Right lobe of liver (tissue), 6 donors: ENCODE measurements around the gene PFKP. TPM values are rescaled to one million over a fixed set of nuclear protein-coding genes. Genes with fewer than 3 reads are reported as not detected.

Experiments used
- ATAC-seq, 4 donors: fragments of 200-7000 bp; cut with Tn5 transposase; one replicate each; pipeline ENCODE4 v1.9.1; 2020; ENCODE audit warnings: mild to moderate bottlenecking in 4 of 4, moderate library complexity in 4 of 4
- DNase-seq, 3 donors: peaks; one replicate each; pipeline ENCODE4 v3.0.0-alpha.2; 2020
- H3K27ac ChIP-seq, 3 donors: fragments of 200-600 bp; one replicate each; pipeline ENCODE4 v1.8.0; 2022
- H3K27me3 ChIP-seq, 2 donors: fragments of 200-600 bp; one replicate each; pipeline ENCODE4 v1.8.0; 2022
- H3K36me3 ChIP-seq, 4 donors: fragments of 200-600 bp; sonication (generic) in 1 of 4; one replicate each; pipeline versions ENCODE4 v1.5.1 to v1.8.0; 2017 to 2022; ENCODE audit warnings: control low read depth in 1 of 4
- H3K4me1 ChIP-seq, 4 donors: fragments of 200-600 bp; sonication (generic) in 1 of 4; one replicate each; pipeline versions ENCODE4 v1.5.1 to v1.8.0; 2017 to 2022; ENCODE audit warnings: control low read depth in 1 of 4
- H3K4me3 ChIP-seq, 3 donors: fragments of 200-600 bp; one replicate each; pipeline ENCODE4 v1.8.0; 2022
- H3K9me3 ChIP-seq, 4 donors: fragments of 200-600 bp; sonication (generic) in 1 of 4; one replicate each; pipeline versions ENCODE4 v1.5.1 to v1.8.0; 2017 to 2022; ENCODE audit warnings: control low read depth in 1 of 4
- POLR2A ChIP-seq: fragments of 450-650 bp; IDR thresholded peaks from one replicate; pipeline ENCODE4 v1.6.1; 2017; ENCODE audit warnings: antibody characterized with exemption, mild to moderate bottlenecking
- WGBS: methylation state at CpG from one replicate; pipeline ENCODE4 v1.1.6; 2018; ENCODE audit warnings: low coverage, low lambda C conversion rate; ENCODE audit not compliant: insufficient coverage; ENCODE audit errors: missing lambda C conversion rate; 5-methylcytosine and 5-hydroxymethylcytosine counted together
- intact Hi-C, 2 donors: fragments of 100-400 bp; cut with DNase I; formaldehyde crosslinking; loops; one replicate each; pipeline versions ENCODE4 v1.11.2 to v1.14.1; 2022
- total RNA-seq, 6 experiments: library from RNA; depleted of rRNA in 2 of 6; stranded (reverse); fragments of >200 nt in 2 of 6; fragmentation: NEBNext Ultra II Directional in 3 of 6; extraction: Animal tissue kit (Norgen Biotek cat#: 25700) in 3 of 6; gene quantifications; one replicate each; pipeline versions ENCODE4 v1.1.0 to v1.2.4, GENCODE V29; 2016 to 2023
- TF ChIP-seq, protein P1 (sequence below), 4 donors: fragments of 200-600 bp in 3 of 4; fragments of 450-650 bp in 1 of 4; IDR thresholded peaks; one replicate each; pipeline versions ENCODE4 v1.5.1 to v1.8.0; 2016 to 2022; ENCODE audit warnings: antibody characterized with exemption in 4 of 4, mild to moderate bottlenecking in 2 of 4
- donor health status: DM: no; HTN: yes; CAD: no.
- donor health status: DM: no; HTN: no; CAD: no.
- donor health status: DM: no; HTN: no; CAD: no.
- donor health status: DM: no; HTN: yes; CAD: no.
- donor health status: DM: no; HTN: yes; CAD: no.

Gene PFKP
- total RNA-seq, 6 experiments from 2014 or later: 0.66 to 24.1 (median 9.2) TPM

DNA sequence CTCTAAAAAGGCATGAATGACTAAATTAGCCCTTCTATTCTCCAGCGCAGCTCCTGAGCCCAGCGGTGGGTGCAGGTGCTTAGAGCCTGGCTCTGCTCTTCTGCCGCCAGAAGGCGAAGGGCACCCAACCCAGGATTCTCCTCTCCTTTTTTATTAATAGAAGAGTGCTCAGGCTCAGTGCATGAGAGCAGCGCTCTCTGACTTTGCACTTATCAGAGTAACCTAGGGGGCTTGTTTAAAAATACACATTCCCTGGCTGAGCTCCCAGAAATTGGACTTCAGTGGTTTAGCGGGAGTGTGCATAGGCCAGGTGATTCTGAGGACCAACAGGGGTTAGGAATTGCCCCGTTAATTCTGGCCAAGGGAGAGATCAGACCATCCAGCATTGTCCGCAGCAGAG lies 1.7 kb upstream of the PFKP start:
- TF ChIP-seq, protein P1, sequence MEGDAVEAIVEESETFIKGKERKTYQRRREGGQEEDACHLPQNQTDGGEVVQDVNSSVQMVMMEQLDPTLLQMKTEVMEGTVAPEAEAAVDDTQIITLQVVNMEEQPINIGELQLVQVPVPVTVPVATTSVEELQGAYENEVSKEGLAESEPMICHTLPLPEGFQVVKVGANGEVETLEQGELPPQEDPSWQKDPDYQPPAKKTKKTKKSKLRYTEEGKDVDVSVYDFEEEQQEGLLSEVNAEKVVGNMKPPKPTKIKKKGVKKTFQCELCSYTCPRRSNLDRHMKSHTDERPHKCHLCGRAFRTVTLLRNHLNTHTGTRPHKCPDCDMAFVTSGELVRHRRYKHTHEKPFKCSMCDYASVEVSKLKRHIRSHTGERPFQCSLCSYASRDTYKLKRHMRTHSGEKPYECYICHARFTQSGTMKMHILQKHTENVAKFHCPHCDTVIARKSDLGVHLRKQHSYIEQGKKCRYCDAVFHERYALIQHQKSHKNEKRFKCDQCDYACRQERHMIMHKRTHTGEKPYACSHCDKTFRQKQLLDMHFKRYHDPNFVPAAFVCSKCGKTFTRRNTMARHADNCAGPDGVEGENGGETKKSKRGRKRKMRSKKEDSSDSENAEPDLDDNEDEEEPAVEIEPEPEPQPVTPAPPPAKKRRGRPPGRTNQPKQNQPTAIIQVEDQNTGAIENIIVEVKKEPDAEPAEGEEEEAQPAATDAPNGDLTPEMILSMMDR (IDR thresholded peaks at IDR 0.05): no peak
- Histone ChIP-seq H3K36me3 (no peaks in the 10 kb centered on the region), H3K4me3 (no peak overlapping the region), H3K27me3 (peaks cover 0 to 4% of the 10 kb centered on the region in 2 donors), H3K9me3 (no peaks in the 10 kb centered on the region), H3K27ac (no peak overlapping the region), H3K4me1 (peaks cover 0 to 11% (median 0%) of the 10 kb centered on the region in 4 donors)
- intact Hi-C loops: no loop called here
- ATAC-seq (no peak), DNase-seq (no peak)
- 56% methylated on average over 7 of the region's 8 CpGs for WGBS

DNA sequence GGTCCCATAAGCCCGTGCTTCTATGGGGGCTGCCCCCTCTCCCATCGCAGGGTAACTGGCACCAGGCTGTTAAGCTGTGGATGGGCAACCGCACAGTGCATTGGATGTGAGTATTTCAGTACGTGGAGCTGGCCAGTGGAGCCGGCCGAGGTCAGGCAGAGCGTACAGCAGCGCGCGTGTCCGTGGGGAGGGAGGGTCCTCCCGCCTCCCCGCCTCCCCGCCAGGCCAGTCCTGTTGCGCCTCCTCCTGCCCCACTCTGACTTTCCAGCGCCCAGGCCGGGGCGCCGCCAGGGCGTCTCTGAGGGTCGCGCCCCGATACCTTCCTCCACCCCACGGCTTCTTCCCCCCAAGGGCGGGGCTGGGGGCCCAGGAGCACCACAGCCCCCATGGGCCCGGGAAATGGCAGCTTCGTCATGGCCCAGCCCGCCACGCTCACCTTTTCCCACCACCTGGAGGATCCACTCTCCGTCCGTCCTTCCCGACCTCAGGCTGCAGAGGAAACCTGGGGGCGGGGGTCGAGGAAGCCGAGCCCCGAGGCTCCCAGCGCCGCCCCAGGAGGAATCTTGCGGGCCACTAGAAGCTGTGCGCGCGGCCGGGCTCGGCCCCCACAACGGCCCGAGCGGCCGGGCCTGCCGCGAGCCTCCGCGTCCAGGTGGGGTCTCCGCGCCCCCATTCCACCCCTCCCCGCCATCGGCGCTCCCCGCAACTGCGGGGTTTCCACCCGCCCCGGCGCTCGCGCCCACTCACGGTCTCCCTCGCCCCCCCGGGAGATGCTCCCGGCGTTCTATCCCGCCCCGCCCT lies 831 bp upstream of the PFKP start:
- Histone ChIP-seq H3K36me3 (no peaks in the 10 kb centered on the region), H3K27ac (no peak overlapping the region), H3K4me3 (peak overlapping the region in 1 of 3 donors; percentile 63), H3K4me1 (peaks cover 0 to 11% (median 0%) of the 10 kb centered on the region in 4 donors), H3K27me3 (peaks cover 0 to 4% of the 10 kb centered on the region in 2 donors), H3K9me3 (no peaks in the 10 kb centered on the region)
- TF ChIP-seq, protein P1 (IDR thresholded peaks at IDR 0.05): no peak
- no peak for TF ChIP-seq POLR2A
- intact Hi-C loops: no loop called here
- WGBS: 5% methylated on average over 12 of the region's 71 CpGs
- ATAC-seq (peak in 1 of 4 donors; percentile 18), DNase-seq (peak in 1 of 3 donors; percentile 51)

DNA sequence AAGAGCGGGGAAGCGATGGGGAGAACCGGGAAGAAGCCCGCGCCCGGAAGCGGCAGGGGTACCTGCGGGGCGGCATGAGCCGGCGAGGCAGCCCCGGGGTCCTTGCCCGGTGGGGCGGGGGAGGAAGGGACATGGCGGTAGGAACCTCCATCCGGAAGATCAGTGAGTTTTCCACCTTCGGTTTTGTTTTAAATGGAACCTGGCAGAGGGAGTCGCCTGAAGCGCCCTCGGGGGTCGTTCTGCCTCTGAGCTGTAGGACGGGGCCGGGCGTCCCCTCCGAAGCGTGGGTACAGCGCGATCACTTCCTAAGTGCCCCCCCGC lies 471 bp downstream of the PFKP start:
- no peak overlapping the region for H3K27ac ChIP-seq
- H3K4me1 ChIP-seq: peaks cover 0 to 11% (median 0%) of the 10 kb centered on the region in 4 donors
- intact Hi-C loops: no loop called here
- no peak for DNase-seq
- H3K4me3 ChIP-seq: peak overlapping the region; percentile 53 to 66 (median 63)
- no peaks in the 10 kb centered on the region for H3K9me3 ChIP-seq
- H3K36me3 ChIP-seq: no peaks in the 10 kb centered on the region
- ATAC-seq: peak in 2 of 4 donors; percentile 3 to 4
- TF ChIP-seq, protein P1 (IDR thresholded peaks at IDR 0.05): no peak
- no peak for TF ChIP-seq POLR2A
- WGBS: 0% methylated on average over 4 of the region's 29 CpGs
- peaks cover 0 to 4% of the 10 kb centered on the region in 2 donors for H3K27me3 ChIP-seq

DNA sequence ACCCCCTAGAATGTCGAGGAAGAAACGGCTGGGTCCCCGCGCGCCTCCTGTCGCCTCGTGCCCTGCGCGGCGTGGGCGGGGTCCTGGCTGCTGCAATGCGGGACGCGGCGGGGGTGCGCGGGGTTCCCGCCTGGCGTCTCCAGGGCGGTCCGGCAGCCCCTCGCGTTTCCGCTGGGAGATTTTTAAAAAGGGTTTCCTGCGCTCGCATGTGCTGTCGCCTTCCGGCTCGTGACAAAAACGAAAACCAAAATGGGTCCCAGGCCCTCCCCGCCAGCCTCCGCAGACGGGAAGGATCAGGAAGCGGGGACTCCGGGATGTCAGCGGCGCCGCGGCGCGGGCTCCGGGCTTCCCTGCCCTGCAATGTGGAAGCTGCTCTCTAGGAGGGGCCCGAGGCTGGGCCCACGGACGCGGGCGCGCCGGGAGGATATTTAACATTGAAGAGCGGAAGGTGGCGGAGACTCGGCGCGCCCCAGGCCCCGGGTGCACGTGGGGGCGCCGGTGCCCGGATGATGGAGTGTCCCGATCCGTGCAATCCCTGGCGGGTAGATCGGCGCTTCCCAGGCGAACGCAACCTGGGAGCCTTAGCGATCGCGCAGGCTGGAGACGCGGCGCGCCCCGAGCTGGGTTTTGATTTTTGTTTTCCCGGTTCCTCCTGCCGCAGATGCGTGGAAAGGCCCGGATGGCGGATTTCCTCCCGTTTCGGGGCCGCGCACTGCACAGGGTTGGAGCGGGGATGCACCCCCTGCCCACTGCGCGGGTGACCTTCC lies 1.0 kb downstream of the PFKP start:
- peak overlapping the region; percentile 53 to 66 (median 63) for H3K4me3 ChIP-seq
- ATAC-seq (peak; percentile 62 to 80 (median 70)), DNase-seq (peak in 2 of 3 donors; percentile 64 to 70)
- H3K4me1 ChIP-seq: peaks cover 0 to 11% (median 0%) of the 10 kb centered on the region in 4 donors
- H3K27me3 ChIP-seq: peaks cover 0 to 4% of the 10 kb centered on the region in 2 donors
- WGBS: 0% methylated on average over 37 of the region's 86 CpGs
- no peaks in the 10 kb centered on the region for H3K36me3 ChIP-seq
- H3K27ac ChIP-seq: no peak overlapping the region
- intact Hi-C loops: no loop called here
- H3K9me3 ChIP-seq: no peaks in the 10 kb centered on the region
- no peak for TF ChIP-seq POLR2A
- TF ChIP-seq, protein P1 (IDR thresholded peaks at IDR 0.05): peak; percentile 8 to 25 (median 19)
